COLO829 (cell line): ENCODE measurements around the gene TBC1D22B.

Experiments used
- DNase-seq: peaks from one replicate; pipeline ENCODE4 v3.0.0; 2012; ENCODE audit warnings: low spot score

TBC1D22B gene

DNA sequence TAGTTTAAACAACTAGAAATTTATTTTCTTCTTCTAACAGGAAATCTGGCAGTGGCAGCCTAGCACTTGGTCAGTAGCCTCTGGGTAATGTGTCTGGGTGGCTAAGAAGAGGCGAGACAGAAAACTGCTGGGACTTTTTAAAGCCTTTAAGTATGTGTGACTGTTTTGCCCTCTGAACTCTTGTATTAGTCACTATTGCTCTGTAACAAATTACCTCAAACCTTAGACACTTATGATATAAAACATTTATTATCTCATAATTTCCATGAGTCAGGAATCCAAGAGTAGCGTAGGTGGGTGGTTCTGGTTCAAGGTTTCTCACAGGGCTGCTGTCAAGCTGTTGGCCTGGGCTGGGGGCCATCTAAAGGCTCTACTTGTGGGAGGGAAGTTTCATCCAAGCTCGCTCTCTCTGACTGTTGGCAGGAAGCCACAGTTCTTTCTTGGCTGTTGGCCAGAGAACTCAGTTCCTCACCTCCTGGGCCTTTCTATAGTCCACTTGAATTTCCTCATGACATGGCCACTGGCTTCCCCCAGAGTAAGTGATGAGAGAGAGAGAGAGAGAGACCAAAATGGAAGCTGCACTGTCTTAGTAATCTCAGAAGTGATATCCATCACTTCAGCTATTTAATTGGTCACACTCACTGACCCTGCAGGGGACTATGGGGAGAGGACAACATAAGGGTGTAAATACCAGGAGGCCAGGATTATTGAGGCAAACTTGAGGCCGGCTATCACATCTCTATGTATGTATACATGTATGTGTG is 17.4 kb upstream of the TBC1D22B start:
- peak; percentile 64 for DNase-seq

GRCh38 chr6:37241131-37241530 is 16.4 kb upstream of the TBC1D22B start:
- DNase-seq, result no peak

DNA sequence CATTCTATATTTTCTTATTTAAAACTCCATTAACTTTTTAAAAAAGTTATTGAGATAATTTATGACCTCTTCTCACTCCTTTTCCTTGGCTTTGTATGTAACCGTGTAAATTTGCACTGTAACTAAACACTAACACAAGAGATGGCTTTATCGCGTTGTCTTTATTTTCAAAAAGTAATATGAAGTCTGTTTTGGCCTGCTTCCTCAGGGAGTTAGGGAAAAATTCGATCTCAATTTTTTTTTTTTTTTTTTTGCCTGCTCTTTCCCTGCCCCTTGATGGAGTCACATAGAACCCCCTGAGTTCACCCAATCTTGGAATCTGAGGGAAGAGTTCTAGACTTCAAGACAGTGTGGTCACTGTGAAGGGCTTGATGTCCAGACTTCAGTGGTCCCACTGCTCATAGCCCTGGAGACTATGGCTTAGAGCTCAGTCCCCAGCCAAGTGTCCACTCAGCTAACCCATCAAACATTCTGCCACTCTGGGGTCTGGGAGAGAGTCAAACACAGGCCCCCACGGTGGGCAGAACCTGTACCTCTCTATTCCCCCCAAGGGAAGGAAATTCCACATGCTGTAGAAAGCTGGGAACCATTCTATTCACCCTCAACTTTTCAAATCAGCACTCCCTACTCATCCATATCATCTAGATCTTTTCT is 15.7 kb upstream of the TBC1D22B start:
- DNase-seq, result no peak

DNA sequence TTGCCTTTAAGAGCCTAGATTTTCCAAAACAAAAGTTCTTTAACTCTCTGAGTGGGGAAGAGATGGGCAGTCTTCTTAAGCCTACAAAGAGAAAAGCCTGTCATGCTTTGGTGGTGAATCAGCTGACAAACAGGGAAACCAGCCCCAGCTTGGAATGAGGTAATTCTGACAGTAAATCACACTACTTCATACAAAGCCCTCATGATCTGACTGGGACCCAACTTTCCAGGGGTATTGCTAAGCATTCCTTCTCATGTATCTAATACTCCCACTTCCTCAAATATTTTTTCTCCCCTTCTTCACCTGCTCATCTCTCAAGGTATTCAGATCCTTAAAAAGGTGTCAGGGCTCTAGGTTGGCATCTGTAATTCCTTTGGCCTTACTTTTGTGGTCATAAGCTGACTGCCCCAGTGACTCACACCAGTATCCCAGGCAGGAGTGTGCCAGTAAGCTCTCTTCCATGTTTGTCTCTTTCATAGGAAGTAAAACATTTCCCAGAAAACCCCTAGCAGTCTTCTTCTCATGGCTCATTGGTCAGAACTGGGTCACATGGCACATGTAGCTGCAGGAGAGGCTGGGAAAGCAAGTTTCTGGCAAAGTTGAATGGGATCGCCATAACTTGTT is 15.0 kb upstream of the TBC1D22B start:
- DNase-seq, result peak; percentile 76

DNA sequence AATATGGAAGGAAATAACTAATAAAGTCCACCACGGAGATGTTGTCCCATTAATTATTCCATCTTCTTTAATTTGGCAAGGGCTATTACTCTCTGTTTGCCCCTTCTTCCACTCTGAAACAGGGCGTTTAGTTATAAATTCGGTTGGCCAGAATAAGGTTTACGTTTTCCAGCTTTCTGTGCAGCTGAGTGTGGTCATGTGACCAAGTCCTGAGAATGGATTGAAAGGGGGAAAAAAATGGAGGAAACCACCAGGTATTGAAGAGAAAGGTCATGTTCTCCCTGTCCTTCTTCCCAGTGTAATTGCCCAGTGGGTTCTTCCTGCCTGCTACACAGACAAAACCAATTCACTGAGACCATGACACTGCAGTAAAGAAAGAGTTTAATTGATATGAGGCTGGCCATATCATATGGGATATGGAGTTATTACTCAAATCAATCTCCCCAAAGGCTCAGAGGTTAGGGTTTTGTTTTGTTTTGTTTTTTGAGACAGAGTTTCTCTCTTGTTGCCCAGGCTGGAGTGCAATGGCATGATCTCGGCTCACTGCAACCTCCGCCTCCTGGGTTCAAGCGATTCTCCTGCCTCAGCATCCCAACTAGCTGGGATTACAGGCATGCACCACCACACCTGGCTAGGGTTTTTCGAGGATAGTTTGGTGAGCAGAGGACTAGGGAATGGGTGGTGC is 14.3 kb upstream of the TBC1D22B start:
- DNase-seq, result no peak

DNA sequence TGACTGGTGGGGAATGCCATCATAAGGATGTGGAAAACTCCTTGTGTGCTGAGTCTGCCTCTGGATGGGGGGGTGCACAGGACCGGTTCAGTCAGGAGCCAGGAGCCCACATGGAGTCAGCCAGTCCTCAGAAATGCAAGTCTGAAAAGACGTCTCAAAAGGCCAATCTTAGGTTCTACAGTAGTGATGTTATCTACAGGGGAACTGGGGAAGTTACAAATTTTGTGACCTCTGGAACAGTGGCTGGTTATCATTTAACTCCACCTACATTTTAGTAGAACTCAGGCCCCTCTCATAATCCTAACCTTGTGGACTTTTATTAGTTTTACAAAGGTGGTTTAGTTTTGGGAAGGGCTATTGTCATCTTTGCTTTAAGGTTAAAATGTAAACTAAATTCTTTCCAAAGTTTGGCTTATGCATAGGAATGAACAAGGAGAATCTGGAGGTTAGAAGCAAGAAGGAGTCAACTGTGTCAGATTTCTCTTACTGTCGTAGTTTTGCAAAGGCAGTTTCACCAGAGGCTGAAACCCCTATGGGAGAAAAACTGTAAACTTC is 13.7 kb upstream of the TBC1D22B start:
- no peak for DNase-seq

DNA sequence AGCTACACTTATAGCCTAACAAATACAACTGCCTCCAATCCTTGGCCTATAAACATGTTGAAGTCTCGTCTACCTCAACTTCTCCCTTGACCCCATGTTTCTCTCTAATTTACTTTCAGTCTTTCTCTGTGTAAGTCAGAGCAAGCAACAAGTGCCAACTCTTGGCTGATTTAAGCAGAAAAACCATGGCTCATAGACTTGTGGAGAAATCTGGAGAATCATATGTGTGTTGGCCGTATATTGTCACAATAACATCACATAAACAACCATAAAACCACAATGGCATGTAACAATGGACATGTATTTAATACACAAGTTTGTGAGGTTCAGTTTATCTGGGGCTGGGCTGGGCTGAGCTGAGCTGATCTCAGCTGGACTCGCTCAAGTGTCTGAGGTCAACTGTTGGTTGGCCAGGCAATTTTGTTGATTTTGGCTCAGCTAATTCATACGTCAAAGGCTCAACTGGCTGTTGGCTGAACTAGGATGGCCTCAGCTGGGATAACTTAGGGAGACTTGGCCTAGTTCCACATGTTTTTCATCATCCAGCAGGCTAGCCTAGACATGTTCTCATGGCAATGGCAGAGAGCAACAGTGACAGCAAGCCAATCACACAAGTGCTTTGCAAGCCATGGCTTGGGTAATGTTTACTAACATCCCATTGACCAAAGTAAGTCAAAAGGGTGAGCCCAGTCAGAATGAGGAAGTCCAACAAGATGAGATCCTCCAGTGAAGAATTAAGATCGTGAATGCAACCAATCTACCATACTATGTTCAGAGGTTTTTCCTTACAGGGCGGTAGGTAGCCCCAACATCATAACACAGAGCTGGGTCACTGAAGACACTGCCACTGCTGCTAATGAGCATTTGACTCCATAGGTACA is 12.9 kb upstream of the TBC1D22B start:
- DNase-seq, result no peak

- no peak for DNase-seq
These were observed 6.3 kb upstream of the TBC1D22B start for GRCh38 chr6:37251211-37251780.

GRCh38 chr6:37253486-37254007 is 4.0 kb upstream of the TBC1D22B start:
- DNase-seq, result no peak

GRCh38 chr6:37254881-37255280 is 2.7 kb upstream of the TBC1D22B start:
- DNase-seq, result no peak

DNA sequence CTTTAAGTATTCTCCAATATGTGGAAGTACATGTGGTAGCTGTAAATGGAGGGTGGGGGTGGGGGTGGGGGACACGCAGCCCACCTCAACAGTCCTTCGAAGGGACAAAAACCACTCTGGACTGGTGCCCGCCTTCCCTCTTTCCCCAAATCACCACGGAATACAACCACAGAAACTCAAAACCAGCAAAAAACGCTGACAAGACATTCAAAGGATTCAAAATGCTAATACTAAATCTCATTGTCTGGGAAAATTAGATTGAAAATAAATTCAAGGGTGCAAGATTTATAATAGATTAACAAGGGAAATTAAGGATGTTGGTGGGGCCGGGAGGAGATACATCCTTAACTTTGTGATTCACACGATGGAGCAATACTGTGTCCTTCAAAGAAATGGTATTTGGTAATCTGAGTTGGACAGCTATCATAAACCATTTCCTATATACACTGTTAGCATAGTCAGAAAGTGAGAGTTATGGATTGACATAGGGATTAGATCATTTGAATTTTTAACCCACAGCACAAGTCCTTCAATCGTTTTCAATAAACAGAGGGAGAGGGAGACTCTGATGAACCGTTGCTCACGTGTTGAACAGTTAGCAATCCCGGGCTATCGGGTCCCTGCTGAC is 766 bp upstream of the TBC1D22B start:
- DNase-seq, result no peak

GRCh38 chr6:37257320-37257633 is 295 bp upstream of the TBC1D22B start:
- DNase-seq, result no peak

DNA sequence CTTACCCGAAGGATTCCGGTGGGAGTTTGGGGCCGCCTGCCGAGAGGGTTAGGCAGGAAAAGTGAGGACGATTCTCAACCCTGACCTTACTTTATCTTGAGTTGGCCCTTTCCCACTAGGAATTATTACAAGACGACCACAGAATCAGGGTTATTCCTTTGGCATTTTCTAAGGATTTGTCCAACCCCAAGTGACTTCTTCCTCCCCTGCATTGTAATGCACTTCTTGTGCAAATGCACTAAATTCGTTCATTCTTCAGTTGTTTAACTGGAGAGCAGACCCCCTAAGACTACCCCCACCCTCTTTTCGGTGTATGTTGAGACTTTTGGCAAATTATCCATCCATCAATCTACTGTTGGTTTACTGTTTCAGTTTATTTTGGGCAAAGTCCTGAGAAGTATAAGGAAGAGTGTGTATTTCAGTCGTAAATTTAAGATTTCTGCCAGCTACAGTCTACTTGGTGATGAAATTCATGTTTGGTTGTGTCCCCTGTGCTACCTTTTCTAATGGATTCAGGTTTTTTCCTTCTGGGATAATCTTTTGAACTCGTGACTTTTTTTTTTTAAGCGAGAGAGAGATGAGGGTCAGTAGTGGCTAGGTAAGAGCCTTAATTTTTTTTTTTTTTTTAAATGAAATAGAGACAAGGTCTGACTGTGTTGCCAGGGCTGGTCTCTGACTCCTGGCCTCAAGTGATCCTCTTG is 983 bp downstream of the TBC1D22B start:
- DNase-seq, result peak; percentile 16

GRCh38 chr6:37259191-37259590 is 1.6 kb downstream of the TBC1D22B start:
- DNase-seq, result no peak

DNA sequence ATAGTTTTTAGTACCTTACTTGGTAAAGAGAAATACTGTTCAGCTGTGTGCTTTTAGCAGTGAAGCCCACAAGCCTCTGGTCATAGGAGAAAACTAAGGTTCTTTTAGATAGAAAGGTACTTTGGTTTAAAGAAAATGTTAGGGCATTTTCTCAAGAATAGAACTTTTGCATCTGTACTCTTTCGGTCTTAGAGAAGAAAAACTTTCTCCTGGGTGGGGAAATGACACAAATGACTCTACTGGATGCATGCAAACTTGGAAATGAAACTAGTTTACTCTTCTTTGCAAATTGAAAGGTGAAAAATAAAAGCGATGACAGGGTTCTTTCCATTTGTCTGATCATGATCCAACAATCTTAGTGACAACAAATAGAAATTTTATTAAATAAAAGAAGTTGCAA is 2.5 kb downstream of the TBC1D22B start:
- DNase-seq, result no peak

- no peak for DNase-seq
These were observed 2.9 kb downstream of the TBC1D22B start for GRCh38 chr6:37260444-37260843.

DNA sequence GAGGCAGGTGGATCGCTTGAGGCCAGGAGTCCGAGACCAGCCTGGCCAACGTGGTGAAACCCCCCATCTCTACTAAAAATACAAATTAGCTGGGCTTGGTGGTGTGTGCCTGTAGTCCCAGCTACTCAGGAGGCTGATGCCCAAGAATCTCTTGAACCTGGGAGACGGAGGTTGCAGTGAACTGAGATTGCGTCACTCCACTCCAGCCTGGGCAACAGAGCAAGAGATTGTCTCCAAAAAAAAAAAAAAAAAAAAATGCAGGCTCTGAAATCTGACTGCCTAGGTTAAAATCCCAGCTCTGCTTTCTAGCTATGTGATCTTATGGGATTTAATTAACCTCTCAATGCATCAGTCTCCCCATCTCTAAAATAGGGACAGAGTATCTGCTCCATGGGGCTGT is 3.6 kb downstream of the TBC1D22B start:
- DNase-seq, result no peak

DNA sequence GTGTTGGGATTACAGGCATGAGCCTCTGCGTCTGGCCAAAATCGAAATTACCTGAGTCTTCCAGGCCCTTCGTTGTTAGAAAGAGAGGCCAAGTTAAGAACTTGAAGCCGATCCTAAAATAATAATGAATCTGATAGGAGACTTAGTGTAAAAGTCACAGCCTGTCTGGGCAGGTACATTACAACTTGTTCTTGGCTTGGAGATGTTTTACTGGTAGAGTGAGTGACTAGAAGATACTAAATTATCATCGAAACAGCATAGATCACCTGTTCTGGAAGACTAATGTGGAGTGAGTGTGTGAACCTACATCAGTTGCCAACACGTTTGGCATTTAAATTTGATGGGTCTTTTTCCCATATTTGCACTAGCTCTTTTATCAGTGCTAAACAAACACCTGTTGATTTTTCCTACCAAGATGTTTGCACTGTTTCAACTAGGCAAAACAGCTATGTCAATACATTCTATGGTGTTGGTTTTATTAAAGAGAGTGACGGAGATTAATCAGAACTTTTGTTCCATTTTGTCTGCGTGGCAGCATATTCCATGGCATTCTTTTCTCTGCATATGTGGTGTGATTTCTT is 5.0 kb downstream of the TBC1D22B start:
- no peak for DNase-seq

DNA sequence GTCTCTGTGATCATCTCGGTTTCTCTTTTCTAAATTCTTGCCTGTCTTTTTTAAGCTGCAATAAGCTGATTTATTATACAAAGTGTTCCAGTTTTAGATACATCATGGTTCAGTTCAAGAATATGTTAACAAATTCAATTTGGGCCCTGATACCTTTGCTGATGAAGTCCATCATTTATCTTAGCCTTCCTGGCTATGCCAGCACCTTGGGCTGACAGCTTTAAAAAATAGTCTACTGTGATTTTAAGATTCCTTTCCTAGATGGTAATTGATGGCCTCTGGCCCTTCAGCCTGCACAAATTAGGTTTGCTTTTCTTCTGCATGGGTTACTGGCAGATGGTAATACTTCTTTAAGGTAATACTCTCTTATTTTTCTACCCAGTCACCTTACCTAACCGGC is 7.4 kb downstream of the TBC1D22B start:
- no peak for DNase-seq

DNA sequence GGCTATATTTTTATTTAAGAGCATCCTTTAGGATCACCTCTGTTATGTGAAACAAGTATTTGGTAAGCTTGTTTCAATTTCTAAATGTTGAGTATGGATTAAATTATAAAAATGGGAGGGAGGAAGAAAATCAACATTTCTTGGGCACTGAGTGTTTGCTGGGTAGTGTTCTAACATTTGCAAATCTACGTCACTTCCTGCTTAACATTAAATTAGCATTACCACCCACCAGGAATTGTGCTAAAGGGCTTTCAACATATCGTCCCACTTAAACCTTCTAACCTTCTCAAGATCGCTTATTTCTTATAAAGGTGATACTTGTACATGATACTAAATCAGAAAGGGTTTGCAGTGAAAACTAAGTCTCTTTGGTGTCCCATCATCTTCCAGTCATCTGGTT is 8.3 kb downstream of the TBC1D22B start:
- no peak for DNase-seq
